GM12878 (cell line): ENCODE data around the gene TESK2. TPM values are rescaled to one million over a fixed set of nuclear protein-coding genes. Genes with fewer than 3 reads are reported as not detected.

Experiments used
- DPF2 ChIP-seq: fragments of 450-650 bp; IDR thresholded peaks from 2 replicates; pipeline ENCODE4 v1.6.1; 2017; ENCODE audit warnings: mild to moderate bottlenecking
- EED ChIP-seq: sonication (generic); IDR thresholded peaks from 2 replicates; pipeline ENCODE4 v1.6.1; 2016; ENCODE audit warnings: antibody characterized with exemption, low read depth
- EGR1 ChIP-seq, 2 experiments: IDR thresholded peaks; 1 replicate in 1 of 2; 2 replicates in 1 of 2; pipeline ENCODE4 v1.6.1; 2011 to 2012; ENCODE audit warnings: low read depth in 2 of 2, low read length in 2 of 2, borderline replicate concordance in 1 of 2, mild to moderate bottlenecking in 1 of 2, moderate library complexity in 1 of 2
- GABPA ChIP-seq: IDR thresholded peaks from 2 replicates; pipeline ENCODE4 v1.6.1; 2014; ENCODE audit warnings: antibody characterized with exemption, low read depth, mild to moderate bottlenecking, inconsistent platforms
- NRF1 ChIP-seq: conservative IDR thresholded peaks from 2 replicates; pipeline ENCODE4 v1.6.1; 2011; ENCODE audit warnings: mild to moderate bottlenecking, low read depth, low read length, improper control_type of control experiment
- RAD21 ChIP-seq: IDR thresholded peaks from 2 replicates; pipeline ENCODE4 v1.6.1; 2011; ENCODE audit warnings: mild to moderate bottlenecking, low read depth, low read length, moderate library complexity; ENCODE audit not compliant: insufficient read depth
- SRF ChIP-seq, 2 experiments: IDR thresholded peaks; 2 replicates each; pipeline ENCODE4 v1.6.1; 2011; ENCODE audit warnings: low read depth in 2 of 2, low read length in 2 of 2, mild to moderate bottlenecking in 1 of 2, moderate library complexity in 1 of 2
- ZBTB40 ChIP-seq: fragments of 450-650 bp; IDR thresholded peaks from 2 replicates; pipeline ENCODE4 v1.6.1; 2016; ENCODE audit warnings: mild to moderate bottlenecking, moderate library complexity, borderline replicate concordance
- ZNF687 ChIP-seq: fragments of 450-650 bp; IDR thresholded peaks from 2 replicates; pipeline ENCODE4 v1.6.1; 2017; ENCODE audit warnings: mild to moderate bottlenecking, moderate library complexity
- polyA plus RNA-seq, 11 experiments: library from polyadenylated mRNA; depleted of rRNA in 4 of 11; unstranded in 6 of 11; stranded (reverse) in 5 of 11; fragments of >200 nt; fragmentation: Nextera tagmentation in 4 of 11; fragmentation: Illumina TruSeq in 1 of 11; extraction: Ambion mirVana in 4 of 11; extraction: Trizol in 1 of 11; gene quantifications; 1 replicate in 1 of 11; 2 replicates in 10 of 11; pipeline versions ENCODE4 v1.2.1 to v1.2.3, GENCODE V29; 2011 to 2016; ENCODE audit warnings: inconsistent platforms in 2 of 11, missing spikeins in 2 of 11, low read depth in 1 of 11
- total RNA-seq, 4 experiments: library from RNA; depleted of rRNA in 3 of 4; stranded (reverse); fragments of >200 nt in 3 of 4; fragmentation: Illumina TruSeq in 1 of 4; extraction: Trizol in 1 of 4; gene quantifications; 2 replicates each; pipeline versions ENCODE4 v1.2.1 to v1.2.3, GENCODE V29; 2013 to 2021

Gene TESK2
- total and polyA plus RNA-seq, 10 of the 15 experiments (the other 5 are each of a cell fraction or from before 2014, with no cell fraction given) = 2.2 to 10.0 (median 5.7) TPM

- TF ChIP-seq ZNF687 (no peak), NRF1 (no peak), ZBTB40 (peak; percentile 59), EED (no peak), DPF2 (no peak), SRF (IDR thresholded peaks at IDR 0.05; ENCODE audit: low read depth in 2 of 2, low read length in 2 of 2) (no peak), GABPA (no peak), EGR1 (IDR thresholded peaks at IDR 0.05; ENCODE audit: borderline replicate concordance in 1 of 2, low read depth in 2 of 2, low read length in 2 of 2) (no peak), RAD21 (no peak)
Measured at GRCh38 chr1:45305231-45305630, 185.7 kb downstream of the TESK2 start (continued).
